Islet precursor cell (in vitro differentiated cells): Measurements from ENCODE around the gene CCDC80.
A peak's percentile ranks its signal among the peaks of the same experiment; 100 is the strongest.

Source experiments
- DNase-seq: peaks from one replicate; pipeline ENCODE4 v3.0.0-alpha.2; 2018

CCDC80 gene

GRCh38 chr3:112631257-112631656 is 9.7 kb downstream of the CCDC80 start:
- DNase-seq = no peak

GRCh38 chr3:112629425-112629824 is 11.5 kb downstream of the CCDC80 start:
- peak; percentile 93 for DNase-seq

- no peak for DNase-seq
Observed at GRCh38 chr3:112627919-112628466, 12.9 kb downstream of the CCDC80 start.

GRCh38 chr3:112627419-112627818 is 13.5 kb downstream of the CCDC80 start:
- DNase-seq = no peak

GRCh38 chr3:112623717-112624116 is 17.2 kb downstream of the CCDC80 start:
- no peak for DNase-seq

- DNase-seq = no peak
Observed at GRCh38 chr3:112623213-112623612, 17.7 kb downstream of the CCDC80 start.

- no peak for DNase-seq
Observed at GRCh38 chr3:112619295-112619694, 21.6 kb downstream of the CCDC80 start.

GRCh38 chr3:112617285-112617684 is 23.7 kb downstream of the CCDC80 start:
- no peak for DNase-seq

GRCh38 chr3:112615989-112616731 is 24.8 kb downstream of the CCDC80 start:
- DNase-seq = no peak

GRCh38 chr3:112611752-112612515 is 29.0 kb downstream of the CCDC80 start:
- no peak for DNase-seq

GRCh38 chr3:112610121-112610520 is 30.8 kb downstream of the CCDC80 start:
- DNase-seq = no peak

- no peak for DNase-seq
Observed at GRCh38 chr3:112607863-112608262, 33.1 kb downstream of the CCDC80 start.

- no peak for DNase-seq
Observed at GRCh38 chr3:112606098-112606497, 34.8 kb downstream of the CCDC80 start.

- no peak for DNase-seq
Observed at GRCh38 chr3:112605285-112605684, 35.7 kb downstream of the CCDC80 start.

GRCh38 chr3:112604536-112604935 is 36.4 kb downstream of the CCDC80 start:
- no peak for DNase-seq

- no peak for DNase-seq
Observed at GRCh38 chr3:112602217-112602838, 38.6 kb downstream of the CCDC80 start.

- no peak for DNase-seq
Observed at GRCh38 chr3:112598731-112599130, 42.2 kb downstream of the CCDC80 start.

- no peak for DNase-seq
Observed at GRCh38 chr3:112597945-112598344, 43.0 kb downstream of the CCDC80 start.

GRCh38 chr3:112594856-112595255 is 46.1 kb downstream of the CCDC80 start:
- DNase-seq = no peak

- no peak for DNase-seq
Observed at GRCh38 chr3:112593258-112593657, 47.7 kb downstream of the CCDC80 start.

GRCh38 chr3:112587336-112587735 is 53.6 kb downstream of the CCDC80 start:
- DNase-seq = no peak

- no peak for DNase-seq
Observed at GRCh38 chr3:112585782-112586181, 55.2 kb downstream of the CCDC80 start.

- DNase-seq = no peak
Observed at GRCh38 chr3:112583105-112583504, 57.8 kb downstream of the CCDC80 start.
